ENCODE data around the gene MRPL27. TPM values are rescaled to one million over a fixed set of nuclear protein-coding genes. Genes with fewer than 3 reads are reported as not detected.

The MRPL27 gene
- total RNA-seq, 1 experiment from 2014 or later: 79.0 TPM

- Mint-ChIP-seq H3K36me3 (ENCODE audit: insufficient read depth, unreplicated experiment) (peaks cover 35% of the 10 kb centered on the region), H3K4me3 (ENCODE audit: low read depth, unreplicated experiment) (peak overlapping the region; percentile 91), H3K9me3 (ENCODE audit: low read depth, unreplicated experiment) (no peaks in the 10 kb centered on the region), H3K27ac (ENCODE audit: unreplicated experiment) (peak overlapping the region; percentile 46), H3K4me1 (ENCODE audit: low read depth, unreplicated experiment) (peaks cover 21% of the 10 kb centered on the region), H3K27me3 (ENCODE audit: unreplicated experiment) (no peaks in the 10 kb centered on the region)
- no TSS peak for BruUV-seq (replicated peaks)
- DNase-seq: peak; percentile 55
- CTCF ChIA-PET: interaction anchor here (0.6 to 1.7 kb wide), 6 partner anchors 16 to 254 kb away, joined by 3 to 9 read pairs (median 3); partner anchors contain the start of gene LRRC59
- TF ChIP-seq, protein P1, sequence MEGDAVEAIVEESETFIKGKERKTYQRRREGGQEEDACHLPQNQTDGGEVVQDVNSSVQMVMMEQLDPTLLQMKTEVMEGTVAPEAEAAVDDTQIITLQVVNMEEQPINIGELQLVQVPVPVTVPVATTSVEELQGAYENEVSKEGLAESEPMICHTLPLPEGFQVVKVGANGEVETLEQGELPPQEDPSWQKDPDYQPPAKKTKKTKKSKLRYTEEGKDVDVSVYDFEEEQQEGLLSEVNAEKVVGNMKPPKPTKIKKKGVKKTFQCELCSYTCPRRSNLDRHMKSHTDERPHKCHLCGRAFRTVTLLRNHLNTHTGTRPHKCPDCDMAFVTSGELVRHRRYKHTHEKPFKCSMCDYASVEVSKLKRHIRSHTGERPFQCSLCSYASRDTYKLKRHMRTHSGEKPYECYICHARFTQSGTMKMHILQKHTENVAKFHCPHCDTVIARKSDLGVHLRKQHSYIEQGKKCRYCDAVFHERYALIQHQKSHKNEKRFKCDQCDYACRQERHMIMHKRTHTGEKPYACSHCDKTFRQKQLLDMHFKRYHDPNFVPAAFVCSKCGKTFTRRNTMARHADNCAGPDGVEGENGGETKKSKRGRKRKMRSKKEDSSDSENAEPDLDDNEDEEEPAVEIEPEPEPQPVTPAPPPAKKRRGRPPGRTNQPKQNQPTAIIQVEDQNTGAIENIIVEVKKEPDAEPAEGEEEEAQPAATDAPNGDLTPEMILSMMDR (IDR thresholded peaks at IDR 0.05; ENCODE audit: unreplicated experiment): no peak
- intact Hi-C loops (cut with micrococcal nuclease; ENCODE audit: unreplicated experiment): no loop called here
These were observed 26.5 kb downstream of the MRPL27 start for GRCh38 chr17:50346313-50347116.

DNA sequence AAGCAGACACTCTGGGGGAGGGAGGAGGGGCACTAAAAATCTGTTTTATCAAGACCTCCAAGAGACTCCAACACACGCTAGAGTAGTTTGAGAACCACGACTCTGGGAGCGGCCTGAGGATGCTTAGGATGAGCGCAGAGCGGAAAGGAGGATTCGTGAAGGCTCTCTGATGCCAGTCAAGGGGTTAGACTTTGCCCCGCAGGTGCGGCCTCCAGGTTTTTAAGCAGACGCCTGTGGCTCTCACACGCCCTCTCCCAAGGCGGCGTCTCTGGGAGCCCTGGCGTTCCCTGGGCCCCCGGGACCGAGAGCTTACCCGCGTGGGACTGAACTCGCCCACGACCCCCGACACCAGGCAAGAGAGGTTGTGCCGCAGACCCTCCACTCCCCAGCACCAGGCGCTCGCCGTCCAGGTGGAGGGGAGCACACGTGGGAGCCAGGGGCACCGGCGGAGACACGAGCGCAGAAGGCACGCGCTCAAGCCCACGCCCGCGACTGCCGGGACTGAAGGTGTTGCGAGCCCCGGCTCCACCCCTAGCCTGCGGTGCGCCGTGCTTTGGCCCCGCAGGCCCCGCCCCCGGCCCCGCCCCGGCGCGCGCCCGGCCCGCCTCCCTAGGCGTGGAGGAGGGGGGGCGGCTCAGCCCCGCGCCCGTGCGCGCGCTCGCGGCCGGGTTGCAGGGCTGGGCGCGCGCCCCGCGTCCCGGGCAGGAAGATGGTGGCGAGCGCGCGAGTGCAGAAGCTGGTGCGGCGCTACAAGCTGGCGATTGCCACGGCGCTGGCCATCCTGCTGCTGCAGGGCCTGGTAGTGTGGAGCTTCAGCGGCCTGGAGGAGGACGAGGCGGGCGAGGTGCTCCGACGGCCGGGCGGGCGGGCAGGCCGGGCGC, 27.3 kb downstream of the MRPL27 start, which contains the start of gene XYLT2:
Gene XYLT2, plus strand, starts transcription at position 695 of the 881 bp plus-strand sequence. Its CDS starts 15 bp downstream, at position 710.
- intact Hi-C loops (cut with micrococcal nuclease; ENCODE audit: unreplicated experiment): no loop called here
- DNase-seq: peak; percentile 98
- no TSS peak for BruUV-seq (replicated peaks)

DNA sequence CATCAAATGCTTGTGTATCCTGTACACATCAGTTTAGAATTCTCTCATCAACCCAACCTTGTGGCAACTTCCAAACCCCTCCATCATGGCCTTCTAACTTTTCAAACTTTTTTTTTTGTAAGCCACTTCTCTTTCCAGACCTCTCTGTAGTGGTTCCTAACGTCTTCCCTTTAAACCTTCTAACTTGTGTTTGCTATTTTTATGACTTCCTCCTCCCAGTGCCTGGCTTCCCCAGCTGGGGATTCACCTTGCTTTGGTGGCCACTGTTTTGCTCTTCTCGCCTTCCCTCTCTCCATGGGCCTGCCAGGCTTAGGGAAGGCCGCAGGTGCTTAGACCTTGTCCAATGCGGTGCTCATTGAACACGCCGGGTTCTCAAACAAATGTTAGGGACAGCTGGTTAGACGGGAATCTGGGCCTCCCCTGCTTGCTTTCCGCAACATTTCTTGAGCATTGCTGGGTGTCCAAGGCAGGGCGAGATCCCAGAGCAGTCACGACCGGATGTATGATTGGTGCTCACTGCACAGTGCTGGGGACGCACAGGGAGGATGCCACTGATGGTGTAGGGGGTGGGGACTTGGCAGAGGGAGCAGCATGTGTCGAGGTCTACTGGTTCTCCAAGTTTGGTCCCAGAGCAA, 28.1 kb downstream of the MRPL27 start:
- H3K9me3 Mint-ChIP-seq (ENCODE audit: low read depth, unreplicated experiment): no peaks in the 10 kb centered on the region
- TF ChIP-seq, protein P1 (IDR thresholded peaks at IDR 0.05; ENCODE audit: unreplicated experiment): no peak
- H3K27me3 Mint-ChIP-seq (ENCODE audit: unreplicated experiment): no peaks in the 10 kb centered on the region
- peaks cover 21% of the 10 kb centered on the region for H3K4me1 Mint-ChIP-seq (ENCODE audit: low read depth, unreplicated experiment)
- no TSS peak for BruUV-seq (replicated peaks)
- no peak for DNase-seq
- CTCF ChIA-PET: interaction anchor here (0.8 kb wide), 1 partner anchor 128 kb away, joined by 5 read pairs; no protein-coding TSS in a partner anchor
- peak overlapping the region; percentile 91 for H3K4me3 Mint-ChIP-seq (ENCODE audit: low read depth, unreplicated experiment)
- intact Hi-C loops (cut with micrococcal nuclease; ENCODE audit: unreplicated experiment): no loop called here
- H3K36me3 Mint-ChIP-seq (ENCODE audit: insufficient read depth, unreplicated experiment): peaks cover 35% of the 10 kb centered on the region
- H3K27ac Mint-ChIP-seq (ENCODE audit: unreplicated experiment): no peak overlapping the region

More for the DNA sequence above, 27.3 kb downstream of the MRPL27 start, which contains the start of gene XYLT2:
- CTCF ChIA-PET: interaction anchor here (0.7 to 1.7 kb wide), 4 partner anchors 16 to 254 kb away, joined by 3 to 9 read pairs (median 4); partner anchors contain the start of gene LRRC59
- Mint-ChIP-seq H3K9me3 (ENCODE audit: low read depth, unreplicated experiment) (no peaks in the 10 kb centered on the region), H3K27me3 (ENCODE audit: unreplicated experiment) (no peaks in the 10 kb centered on the region), H3K4me1 (ENCODE audit: low read depth, unreplicated experiment) (peaks cover 21% of the 10 kb centered on the region), H3K27ac (ENCODE audit: unreplicated experiment) (peak within 1 kb of the TSS; percentile 46), H3K36me3 (ENCODE audit: insufficient read depth, unreplicated experiment) (peaks cover 35% of the 10 kb centered on the region), H3K4me3 (ENCODE audit: low read depth, unreplicated experiment) (peak within 1 kb of the TSS; percentile 91)
- TF ChIP-seq, protein P1 (IDR thresholded peaks at IDR 0.05; ENCODE audit: unreplicated experiment): no peak

DNA sequence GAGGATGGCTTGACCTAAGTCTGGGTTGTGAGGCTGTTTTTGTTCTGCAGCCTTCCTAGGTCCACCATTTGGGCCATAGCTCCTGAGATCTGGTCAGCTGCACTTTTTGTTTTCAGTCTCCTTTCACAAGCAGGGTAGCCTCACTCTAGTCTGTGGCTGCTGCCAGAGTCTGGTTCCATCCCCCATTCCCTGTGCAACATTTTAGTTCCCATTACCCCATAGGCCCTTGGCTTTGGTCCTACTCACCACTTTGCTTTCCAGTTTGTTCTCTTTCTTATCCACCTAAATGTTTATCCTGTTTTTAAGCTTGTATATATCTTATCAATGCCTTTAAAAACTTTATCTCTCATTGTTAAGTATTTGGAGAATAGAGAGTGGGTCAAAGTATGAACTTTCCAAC, 33.6 kb downstream of the MRPL27 start:
- CTCF ChIA-PET: no interaction called here
- H3K27me3 Mint-ChIP-seq (ENCODE audit: unreplicated experiment): no peaks in the 10 kb centered on the region

More for the DNA sequence above, 33.6 kb downstream of the MRPL27 start:
- DNase-seq: no peak
- no peak overlapping the region for H3K27ac Mint-ChIP-seq (ENCODE audit: unreplicated experiment)
- no peaks in the 10 kb centered on the region for H3K4me1 Mint-ChIP-seq (ENCODE audit: low read depth, unreplicated experiment)
- H3K36me3 Mint-ChIP-seq (ENCODE audit: insufficient read depth, unreplicated experiment): no peaks in the 10 kb centered on the region
- no TSS peak for BruUV-seq (replicated peaks)
- H3K4me3 Mint-ChIP-seq (ENCODE audit: low read depth, unreplicated experiment): no peak overlapping the region
- no peaks in the 10 kb centered on the region for H3K9me3 Mint-ChIP-seq (ENCODE audit: low read depth, unreplicated experiment)
- intact Hi-C loops (cut with micrococcal nuclease; ENCODE audit: unreplicated experiment): no loop called here
- TF ChIP-seq, protein P1 (IDR thresholded peaks at IDR 0.05; ENCODE audit: unreplicated experiment): no peak

Measured in Calu3 (cell line).